HPDE6-E6E7 (cell line): ENCODE data around the gene CTAG1A.
"Not testable (repeated sequence)": the region's sequence is repeated elsewhere in the genome, so short reads cannot be mapped to it uniquely, and the experiment has no call there.

Experiments used
- DNase-seq: peaks from one replicate; pipeline ENCODE4 v3.0.0; 2011; ENCODE audit warnings: missing footprints; ENCODE audit errors: extremely low spot score

The CTAG1A gene

GRCh38 chrX:154619182-154619581 is 34.2 kb downstream of the CTAG1A start, which contains the start of gene CTAG1B:
Gene CTAG1B (minus strand): TSS chrX:154619282. CDS start chrX:154619218, 64 bp downstream.
- not testable (repeated sequence) for DNase-seq

GRCh38 chrX:154620767-154621414 is 36.0 kb downstream of the CTAG1A start:
- not testable (repeated sequence) for DNase-seq

- not testable (repeated sequence) for DNase-seq
These were observed 44.0 kb downstream of the CTAG1A start for GRCh38 chrX:154628960-154629359.

- not testable (repeated sequence) for DNase-seq
These were observed 46.0 kb downstream of the CTAG1A start for GRCh38 chrX:154630949-154631348.

GRCh38 chrX:154633661-154634060 is 48.7 kb downstream of the CTAG1A start:
- not testable (repeated sequence) for DNase-seq
